Stimulated activated CD8-positive, alpha-beta memory T cell treated with anti-CD3 and anti-CD28 coated beads, Interleukin-15, amount 100 ng/mL, for 24 hours (primary cell): ENCODE measurements around the gene RPP25L.

Source experiments
- DNase-seq: peaks from one replicate; pipeline ENCODE4 v3.0.0-alpha.2; 2020; ENCODE audit warnings: low read depth

Gene RPP25L

DNA sequence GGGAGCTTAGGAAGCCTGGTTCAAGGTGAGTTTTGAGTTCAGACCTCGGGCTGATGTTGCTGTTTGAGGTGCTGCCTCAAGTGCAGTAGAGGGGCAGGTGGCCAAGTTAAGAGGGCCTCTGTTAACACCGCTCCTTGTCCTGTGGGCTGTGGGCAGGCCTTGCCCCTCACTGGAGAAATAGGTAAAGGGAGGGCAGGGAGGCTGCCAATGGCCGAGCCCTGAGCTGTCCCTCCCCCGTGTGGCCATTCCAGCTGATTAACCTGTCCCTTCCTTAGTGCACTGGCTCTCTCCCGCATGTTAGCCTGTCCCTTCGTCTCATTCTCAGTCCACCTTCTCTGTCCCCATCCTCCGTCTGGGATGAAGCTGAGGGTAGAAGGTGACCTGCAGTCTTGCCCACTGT, 43.8 kb downstream of the RPP25L start:
- DNase-seq, result no peak

DNA sequence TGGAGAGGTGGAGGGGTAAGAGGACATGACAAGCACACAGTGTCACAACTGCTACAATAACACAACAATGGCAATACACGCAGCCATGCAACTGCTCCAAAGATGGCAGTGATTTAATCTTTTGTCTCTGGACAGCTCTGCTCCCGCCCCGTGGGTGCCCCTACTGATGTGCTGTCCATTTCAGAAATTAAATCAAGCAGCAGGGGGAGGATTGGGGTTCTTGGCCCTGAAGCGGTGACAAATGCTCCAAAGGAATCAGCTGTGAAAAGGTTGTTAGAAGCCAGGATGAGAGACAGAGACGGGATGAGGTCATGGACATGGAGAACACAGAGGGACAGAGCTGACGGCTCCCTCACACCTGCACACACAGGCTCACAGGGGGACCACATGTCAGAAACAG, 44.9 kb downstream of the RPP25L start:
- DNase-seq, result no peak

DNA sequence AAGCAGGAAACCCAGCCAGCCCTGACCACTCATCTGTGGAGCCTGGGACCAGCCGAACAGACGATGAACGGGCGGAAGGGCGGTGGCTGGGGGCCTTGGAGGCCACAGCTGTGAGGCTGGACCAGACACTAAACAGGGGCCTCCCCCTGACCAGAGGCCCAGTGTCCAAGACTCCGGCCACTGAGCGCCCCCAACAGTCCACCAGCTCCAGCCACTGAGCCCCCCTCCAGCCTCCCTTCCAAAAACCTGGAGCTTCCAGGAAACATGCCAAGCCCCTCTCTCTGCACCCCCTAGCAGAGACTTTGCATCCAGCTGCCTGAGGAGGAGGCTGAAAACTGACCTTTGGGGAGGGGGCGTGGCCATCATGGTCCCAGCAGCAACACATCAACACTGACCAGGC, 45.6 kb downstream of the RPP25L start:
- DNase-seq, result no peak

DNA sequence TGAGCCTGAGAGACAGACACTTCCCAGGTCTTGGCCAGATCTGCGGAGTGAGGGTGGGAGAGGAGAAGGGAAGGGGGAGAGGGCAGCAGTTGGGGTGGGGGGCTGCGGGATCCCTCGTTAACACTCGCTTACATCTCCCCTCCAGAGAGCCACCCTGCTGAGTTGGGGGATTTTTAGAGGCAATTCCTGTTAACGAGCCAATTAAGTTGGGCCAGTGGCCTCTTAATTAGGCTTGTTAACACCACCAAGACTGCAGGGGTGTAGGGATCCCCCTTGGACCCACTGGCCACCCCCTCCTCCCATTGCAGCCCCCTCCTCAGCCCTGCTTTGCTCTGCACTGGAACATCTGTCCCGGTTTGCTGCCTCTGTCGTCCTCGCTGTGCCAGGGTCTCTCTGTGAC, 46.0 kb downstream of the RPP25L start:
- DNase-seq, result no peak

DNA sequence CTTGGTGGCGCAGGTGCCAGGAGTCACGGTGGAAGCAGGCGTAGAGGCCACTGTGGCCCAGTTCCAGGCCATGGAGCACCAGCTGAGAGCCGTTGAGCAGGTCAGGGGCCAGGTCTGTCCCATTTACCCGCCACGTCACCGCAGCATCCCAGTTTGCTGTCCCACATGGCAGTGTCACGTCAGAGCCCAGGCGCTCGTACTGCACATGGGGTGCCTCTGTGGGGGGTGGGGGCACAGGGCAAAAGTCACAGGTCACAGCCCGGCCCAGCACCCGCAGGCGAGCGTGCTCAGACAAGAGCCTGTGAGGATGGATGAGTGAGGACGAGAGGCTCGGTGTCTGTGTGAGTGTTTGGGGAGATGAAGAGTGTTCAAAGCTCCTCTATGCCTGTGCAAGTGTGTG, 47.3 kb downstream of the RPP25L start:
- no peak for DNase-seq

DNA sequence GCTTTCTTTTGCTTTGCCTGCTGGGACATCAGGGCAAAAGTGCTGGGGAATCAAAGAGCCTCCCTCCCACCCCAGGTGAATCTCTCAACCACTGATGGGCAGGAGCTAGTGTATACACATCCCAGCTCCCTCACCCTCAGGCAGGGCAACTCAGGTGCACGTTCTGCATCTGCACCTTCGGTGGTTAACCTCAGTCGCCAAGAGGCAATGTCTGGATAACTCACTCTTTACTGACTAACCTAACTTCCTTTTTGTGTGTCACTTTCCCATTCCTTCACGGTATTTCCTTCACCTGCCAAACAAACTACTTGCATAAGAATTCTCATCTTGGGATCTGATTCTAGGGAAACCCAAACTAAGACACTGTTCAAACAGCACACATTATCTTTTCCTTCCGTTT, 48.6 kb downstream of the RPP25L start:
- DNase-seq, result no peak

DNA sequence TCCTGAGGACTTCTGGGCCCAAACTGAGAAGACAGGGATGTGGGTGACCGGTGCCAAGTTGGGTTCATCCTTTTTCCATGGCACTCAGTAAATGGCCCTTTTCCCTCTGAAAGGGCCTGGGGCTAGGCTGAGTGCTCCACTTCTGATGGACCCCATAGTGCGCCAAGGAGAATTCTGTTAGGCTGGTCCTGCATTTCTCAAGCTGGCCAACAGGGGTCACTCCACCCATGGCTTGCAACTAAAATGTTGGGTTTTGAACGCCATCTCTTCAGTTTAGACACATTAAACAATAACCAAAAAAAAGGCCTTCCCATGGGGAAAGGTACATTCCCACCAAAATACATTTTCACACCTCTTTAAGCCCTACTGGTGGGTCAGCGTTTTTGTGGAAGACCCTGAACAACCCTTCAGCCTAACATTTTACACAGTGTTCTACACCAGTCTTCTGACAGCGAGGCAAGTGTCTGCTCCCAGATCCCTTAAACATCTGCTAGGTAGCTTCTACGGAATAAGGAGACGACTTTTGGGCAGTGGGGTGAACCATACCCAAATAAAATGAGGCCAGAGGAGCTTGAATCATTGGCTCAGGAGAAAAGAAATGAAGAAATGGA, 49.7 kb downstream of the RPP25L start:
- no peak for DNase-seq

DNA sequence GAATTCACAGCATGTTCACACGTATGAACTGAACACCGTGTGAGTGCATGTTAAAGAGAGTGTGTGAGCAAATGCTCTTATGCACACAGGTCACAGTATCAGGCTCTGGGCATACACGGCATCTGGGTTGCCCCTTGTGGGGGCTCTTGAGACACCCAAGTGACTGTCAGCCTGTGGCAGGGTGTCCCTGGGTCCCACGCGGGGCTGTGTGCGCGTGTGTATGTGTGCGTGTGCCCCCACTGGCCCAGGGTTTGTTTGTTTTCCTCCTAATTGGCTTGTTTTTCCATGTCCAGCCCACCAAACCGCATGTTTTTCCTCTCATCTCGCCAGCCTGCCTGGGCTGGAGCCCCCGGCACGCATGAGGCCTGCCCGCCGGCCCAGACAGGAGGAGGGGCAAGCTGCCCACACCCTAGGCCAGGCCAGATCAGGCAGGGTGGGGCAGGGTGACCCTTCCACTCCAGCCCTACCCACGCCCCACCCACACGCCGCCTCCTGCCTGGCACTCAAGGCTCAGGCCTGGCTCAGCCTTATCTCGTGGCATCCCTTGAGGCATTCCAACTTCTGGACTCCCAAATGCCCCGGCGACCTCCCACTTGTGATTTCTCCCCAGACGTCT, 51.2 kb downstream of the RPP25L start:
- DNase-seq, result no peak
